Measurements from ENCODE around the gene COA8. TPM values are rescaled to one million over a fixed set of nuclear protein-coding genes. Genes with fewer than 3 reads are reported as not detected.

The COA8 gene
- total RNA-seq, 1 experiment from 2014 or later: 42.8 TPM

DNA sequence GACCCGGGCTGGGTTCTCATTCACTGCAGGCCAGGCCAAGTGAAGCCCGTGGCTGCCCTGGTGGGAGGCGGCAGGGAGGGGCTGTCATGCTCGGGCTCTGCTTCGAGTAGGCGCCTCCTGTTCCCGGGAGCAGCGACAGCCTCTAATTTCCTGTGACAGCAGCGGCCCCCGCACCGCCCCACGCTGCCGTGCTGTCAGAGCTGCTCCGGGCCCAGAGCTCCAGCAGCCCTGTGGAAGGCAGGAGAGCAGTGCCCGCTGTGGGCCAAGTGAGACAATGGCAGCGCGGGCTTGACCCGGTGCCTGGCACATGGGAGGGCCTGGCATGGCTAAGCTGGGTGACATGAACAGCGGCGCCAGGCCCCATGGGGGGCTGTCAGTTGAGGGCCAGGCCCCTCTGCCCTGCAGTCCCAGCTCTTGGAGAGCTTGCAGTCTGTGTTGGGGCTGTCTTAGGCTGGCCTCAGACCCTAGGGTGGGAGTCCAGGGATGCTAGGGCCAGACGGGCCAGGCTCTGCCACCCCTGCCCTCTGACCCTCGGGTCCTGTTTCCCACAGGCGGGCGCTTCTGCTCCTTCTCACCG lies 28.7 kb upstream of the COA8 start:
- in situ Hi-C loops (cut with HindIII; ENCODE audit: low pct_unique_long_range_greater_than_20kb, low sequenced_read_pairs): no loop called here
- DNase-seq (ENCODE audit: low read depth): no peak

- in situ Hi-C loops (cut with HindIII; ENCODE audit: low pct_unique_long_range_greater_than_20kb, low sequenced_read_pairs): no loop called here
- DNase-seq (ENCODE audit: low read depth): no peak
These were observed 28.1 kb upstream of the COA8 start for GRCh38 chr14:103534576-103535061.

DNA sequence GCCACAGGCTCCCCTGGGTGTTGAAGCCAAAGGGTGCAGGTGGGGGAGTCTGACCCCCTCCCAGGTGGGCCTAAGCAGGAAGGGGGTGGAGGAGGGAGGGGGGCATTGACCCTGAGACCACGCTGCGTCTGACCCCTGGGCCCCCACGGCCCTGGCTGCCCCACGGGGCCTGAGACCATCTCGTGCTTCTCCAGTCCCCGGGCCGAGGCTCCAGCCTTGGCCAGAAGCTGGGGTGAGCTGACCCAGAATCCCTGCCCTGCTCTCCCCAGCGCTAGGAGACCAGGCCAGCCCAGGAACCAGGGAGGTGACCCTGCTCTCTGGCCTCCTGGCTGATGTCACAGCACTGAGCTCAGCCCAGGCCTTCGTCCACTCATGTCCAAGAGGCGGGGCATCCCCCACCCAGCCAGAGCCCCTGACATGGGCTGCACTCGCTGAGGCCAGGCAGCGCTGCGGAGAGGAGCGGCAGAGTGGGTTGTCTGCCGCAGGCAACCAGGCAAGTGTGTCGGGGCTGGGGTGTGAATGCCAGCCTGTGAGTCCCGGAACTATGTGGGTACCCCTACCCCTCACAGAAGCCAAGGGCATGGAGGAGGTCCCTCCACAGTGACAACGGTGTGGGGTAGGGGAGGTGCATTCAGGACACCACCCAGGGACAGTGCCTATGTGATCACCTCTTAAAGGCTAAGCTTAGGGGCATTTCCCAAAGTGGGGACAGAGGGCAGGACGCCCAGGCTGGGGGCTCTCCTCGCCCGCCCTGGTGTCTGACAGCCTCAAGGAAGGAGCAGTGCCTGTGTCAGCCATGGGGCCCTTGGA lies 27.5 kb upstream of the COA8 start:
- no peak for DNase-seq (ENCODE audit: low read depth)
- in situ Hi-C loops (cut with HindIII; ENCODE audit: low pct_unique_long_range_greater_than_20kb, low sequenced_read_pairs): no loop called here

DNA sequence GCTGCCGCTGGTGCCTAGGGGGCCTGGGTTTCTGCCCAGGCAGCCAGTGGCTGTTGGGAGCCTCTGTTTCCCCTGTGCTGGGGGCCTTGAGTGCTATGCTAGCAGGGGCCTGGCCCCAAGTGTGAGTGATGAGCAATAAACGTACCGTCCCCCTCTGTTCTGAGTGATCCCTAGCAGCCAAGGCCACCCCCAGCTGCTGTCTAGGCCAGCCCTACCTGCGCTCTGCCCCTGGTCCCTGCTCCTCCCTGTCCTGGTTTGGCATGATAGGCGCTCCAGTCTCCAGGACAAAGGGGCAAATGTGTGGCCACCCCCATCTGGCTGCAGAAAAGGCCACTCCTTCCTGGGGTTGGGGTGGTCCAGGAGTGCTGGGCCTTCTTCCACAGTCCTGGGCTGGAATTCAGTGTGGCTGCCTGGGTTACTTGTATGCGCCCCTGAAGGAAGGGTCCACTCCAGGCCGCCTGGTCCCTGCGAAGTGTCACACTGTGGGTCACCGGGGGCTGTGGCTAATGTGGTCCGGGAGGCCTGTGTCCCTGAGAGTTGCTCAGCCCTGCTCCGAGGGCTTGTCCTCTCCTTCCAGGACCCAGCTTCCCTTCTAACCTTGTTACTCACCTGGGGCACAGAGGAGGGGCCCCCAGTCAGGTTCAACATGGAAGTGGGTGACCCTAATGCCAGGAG lies 26.7 kb upstream of the COA8 start:
- in situ Hi-C loops (cut with HindIII; ENCODE audit: low pct_unique_long_range_greater_than_20kb, low sequenced_read_pairs): no loop called here

DNA sequence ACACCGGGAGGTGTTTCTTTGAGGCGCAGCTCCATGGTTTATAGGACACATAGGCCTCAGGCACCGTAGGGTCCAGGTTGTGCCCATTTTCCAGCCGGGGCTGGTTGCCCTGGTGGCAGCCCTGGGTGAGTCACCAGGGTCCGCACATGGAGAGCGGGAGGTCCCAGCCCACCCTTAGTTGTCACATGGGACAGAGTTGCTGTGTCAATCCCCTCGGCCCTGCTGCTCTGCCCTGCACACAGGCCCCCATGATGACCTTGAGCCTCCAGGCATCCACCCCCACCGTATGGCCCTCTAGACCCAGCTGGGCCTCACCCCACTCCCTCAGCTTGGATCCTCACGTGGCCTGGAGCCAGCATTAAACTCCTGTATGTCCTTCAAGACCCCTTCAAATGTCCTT lies 26.1 kb upstream of the COA8 start:
- in situ Hi-C loops (cut with HindIII; ENCODE audit: low pct_unique_long_range_greater_than_20kb, low sequenced_read_pairs): no loop called here
- no peak for DNase-seq (ENCODE audit: low read depth)

More for the DNA sequence above, 26.7 kb upstream of the COA8 start:
- no peak for DNase-seq (ENCODE audit: low read depth)

GRCh38 chr14:103537175-103537990 lies 25.4 kb upstream of the COA8 start:
- in situ Hi-C loops (cut with HindIII; ENCODE audit: low pct_unique_long_range_greater_than_20kb, low sequenced_read_pairs): no loop called here
- no peak for DNase-seq (ENCODE audit: low read depth)

DNA sequence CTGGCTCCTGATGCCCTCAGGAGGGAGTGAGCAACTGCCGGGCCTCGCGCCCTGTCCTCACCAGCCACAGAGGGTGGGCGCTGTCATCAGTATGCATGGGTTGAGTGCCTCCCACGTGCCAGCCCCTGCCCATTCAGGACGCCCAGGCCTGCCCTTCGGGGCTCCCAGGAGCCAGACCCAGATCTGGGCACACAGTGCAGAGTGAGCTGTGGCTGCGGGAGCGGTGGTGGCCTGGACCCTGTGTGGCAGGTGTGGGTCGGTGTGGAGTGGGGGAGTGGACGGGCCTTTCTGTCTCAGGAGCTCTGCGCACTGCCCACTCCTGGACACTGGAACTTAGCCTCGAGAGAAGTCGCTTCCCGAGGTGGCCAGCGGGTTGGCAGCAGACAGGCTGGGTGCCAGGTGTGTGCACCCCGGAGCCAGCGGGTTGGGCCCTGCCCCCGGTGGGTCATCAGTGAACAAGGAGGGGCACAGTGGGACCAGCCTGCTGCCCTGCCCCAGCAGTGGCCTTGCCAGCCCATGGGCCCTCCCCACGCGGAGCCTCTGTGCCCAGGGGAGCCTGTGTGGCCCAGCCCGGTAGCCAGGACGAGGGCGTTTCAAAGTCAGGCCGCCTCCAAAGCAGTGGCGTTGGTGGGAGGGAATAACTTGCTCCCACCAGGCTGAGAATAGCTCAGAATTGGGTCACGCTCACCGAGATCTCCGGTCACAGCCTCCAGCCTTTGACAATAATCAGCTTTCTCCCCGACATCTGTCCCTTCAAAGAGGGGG lies 24.3 kb upstream of the COA8 start:
- no peak for DNase-seq (ENCODE audit: low read depth)
- in situ Hi-C loops (cut with HindIII; ENCODE audit: low pct_unique_long_range_greater_than_20kb, low sequenced_read_pairs): no loop called here

- in situ Hi-C loops (cut with HindIII; ENCODE audit: low pct_unique_long_range_greater_than_20kb, low sequenced_read_pairs): no loop called here
- DNase-seq (ENCODE audit: low read depth): no peak
These were observed 23.5 kb upstream of the COA8 start for GRCh38 chr14:103539056-103539825.

DNA sequence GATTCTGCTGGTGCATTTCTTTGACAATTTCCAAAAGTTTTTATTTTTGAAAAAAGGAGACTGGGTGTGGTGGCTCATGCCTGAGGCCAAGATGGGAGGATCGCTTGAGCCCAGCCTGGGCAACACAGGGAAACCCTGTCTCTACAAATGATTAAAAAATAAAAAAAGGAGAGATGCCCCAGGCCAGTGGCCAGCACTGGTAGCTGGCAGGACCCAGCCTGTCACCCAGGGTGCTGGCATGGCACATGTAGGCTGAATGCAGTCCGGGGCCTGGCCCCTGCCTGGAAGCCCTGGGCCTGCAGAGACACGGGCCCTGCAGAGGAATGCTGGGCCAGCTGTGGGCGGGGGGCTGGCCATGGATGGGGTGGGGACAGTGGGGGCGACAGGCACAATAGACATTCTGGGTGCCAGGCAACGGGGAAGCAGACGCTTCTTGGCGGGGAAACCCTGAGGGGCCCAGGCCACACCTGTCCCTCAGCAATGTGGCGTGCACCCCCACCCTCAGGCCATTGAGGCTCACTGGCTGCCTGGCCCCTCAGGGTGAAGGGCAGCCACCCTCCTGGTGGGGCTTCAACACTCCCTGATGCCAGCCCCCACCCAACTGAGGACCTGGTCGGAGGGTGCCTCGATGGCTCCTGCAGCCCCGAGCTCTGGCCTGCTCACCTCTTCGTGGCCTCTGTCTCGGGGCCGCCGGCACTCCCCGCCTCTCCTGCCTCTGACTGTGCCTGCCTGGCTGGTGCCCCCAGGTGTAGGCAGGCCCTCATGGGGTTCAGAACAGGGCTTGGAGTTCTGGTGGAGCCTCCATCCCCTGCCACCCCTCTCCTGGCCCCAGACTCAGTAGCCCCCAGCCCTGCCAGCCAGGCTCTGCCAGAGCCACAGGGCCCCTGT lies 21.7 kb upstream of the COA8 start:
- in situ Hi-C loops (cut with HindIII; ENCODE audit: low pct_unique_long_range_greater_than_20kb, low sequenced_read_pairs): no loop called here
- DNase-seq (ENCODE audit: low read depth): no peak

GRCh38 chr14:103541709-103542604 lies 20.8 kb upstream of the COA8 start:
- DNase-seq (ENCODE audit: low read depth): no peak
- in situ Hi-C loops (cut with HindIII; ENCODE audit: low pct_unique_long_range_greater_than_20kb, low sequenced_read_pairs): no loop called here

DNA sequence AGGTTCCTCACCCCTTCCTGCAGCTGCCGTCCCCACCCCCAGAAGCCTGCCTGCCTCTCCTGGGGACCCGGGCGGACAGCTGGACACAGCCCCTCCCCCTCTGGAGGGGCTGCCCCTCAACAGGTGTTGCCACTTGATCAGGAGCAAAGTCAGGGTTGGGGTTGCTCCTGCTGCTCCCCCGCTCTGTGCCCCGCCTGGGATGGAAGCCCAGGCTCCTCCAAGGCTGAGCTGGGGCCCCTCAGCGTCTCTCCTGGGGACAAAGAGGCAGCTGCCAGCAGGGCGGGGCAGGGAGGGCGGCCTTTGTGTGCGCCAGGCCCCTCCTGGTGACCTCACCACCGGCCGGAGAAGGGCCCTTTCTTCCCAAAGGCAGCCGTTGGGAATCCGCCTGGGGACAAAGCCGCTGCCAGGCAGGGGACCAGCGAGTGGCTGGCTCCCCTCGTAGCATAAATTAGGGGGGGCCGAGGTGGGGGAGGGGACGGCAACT lies 20.1 kb upstream of the COA8 start:
- no peak for DNase-seq (ENCODE audit: low read depth)
- in situ Hi-C loops (cut with HindIII; ENCODE audit: low pct_unique_long_range_greater_than_20kb, low sequenced_read_pairs): no loop called here

GRCh38 chr14:103543140-103543539 lies 19.6 kb upstream of the COA8 start:
- in situ Hi-C loops (cut with HindIII; ENCODE audit: low pct_unique_long_range_greater_than_20kb, low sequenced_read_pairs): no loop called here
- no peak for DNase-seq (ENCODE audit: low read depth)

- in situ Hi-C loops (cut with HindIII; ENCODE audit: low pct_unique_long_range_greater_than_20kb, low sequenced_read_pairs): no loop called here
- no peak for DNase-seq (ENCODE audit: low read depth)
These were observed 18.9 kb upstream of the COA8 start for GRCh38 chr14:103543721-103544387.

GRCh38 chr14:103544388-103545218 lies 18.2 kb upstream of the COA8 start:
- DNase-seq (ENCODE audit: low read depth): no peak
- in situ Hi-C loops (cut with HindIII; ENCODE audit: low pct_unique_long_range_greater_than_20kb, low sequenced_read_pairs): no loop called here

All from Caki2 (cell line).